EL (cell line): ENCODE results near the gene NPDC1.

Source experiments
- DNase-seq: peaks from one replicate; pipeline ENCODE4 v3.0.0-alpha.2; 2016

NPDC1 gene

GRCh38 chr9:136990242-136990911, 55.6 kb downstream of the NPDC1 start:
- DNase-seq = no peak
